Neural cell (in vitro differentiated cells): ENCODE data around the gene ANO8. TPM values are rescaled to one million over a fixed set of nuclear protein-coding genes. Genes with fewer than 3 reads are reported as not detected.

Experiments
- H2AFZ ChIP-seq: fragments of 200-600, 300-800 bp; sonication (generic), shearing (Covaris generic); 2 replicates; pipeline ENCODE4 v1.6.0; 2014; ENCODE audit warnings: low read depth, mild to moderate bottlenecking, antibody characterized with exemption, low read length, moderate library complexity
- H3F3A ChIP-seq: fragments of 200-600 bp; shearing (Covaris generic); 2 replicates; pipeline ENCODE4 v1.6.1; 2016; ENCODE audit warnings: mild to moderate bottlenecking, moderate library complexity, mixed read lengths, antibody characterized with exemption, low read length; ENCODE audit not compliant: insufficient read depth, poor library complexity, severe bottlenecking
- H3K27ac ChIP-seq: fragments of 200-600, 300-800 bp; sonication (generic), shearing (Covaris generic); 2 replicates; pipeline ENCODE4 v1.5.1; 2014; ENCODE audit warnings: mild to moderate bottlenecking, low read length, moderate library complexity
- H3K27me3 ChIP-seq: fragments of 300-800, 200-600 bp; sonication (generic), shearing (Covaris generic); 2 replicates; pipeline ENCODE4 v1.6.0; 2014; ENCODE audit warnings: mild to moderate bottlenecking, low read depth, low read length, moderate library complexity; ENCODE audit not compliant: insufficient read depth
- H3K36me3 ChIP-seq: fragments of 300-800, 200-600 bp; sonication (generic), shearing (Covaris generic); 2 replicates; pipeline ENCODE4 v1.5.1; 2014; ENCODE audit warnings: mild to moderate bottlenecking, antibody characterized with exemption, low read length, moderate library complexity; ENCODE audit not compliant: insufficient read depth
- H3K4me2 ChIP-seq: fragments of 300-800, 200-600 bp; sonication (generic), shearing (Covaris generic); 2 replicates; pipeline ENCODE4 v1.6.0; 2014; ENCODE audit warnings: mild to moderate bottlenecking, low read length
- H3K4me3 ChIP-seq: fragments of 300-800, 200-600 bp; sonication (generic), shearing (Covaris generic); 2 replicates; pipeline ENCODE4 v1.5.1; 2014; ENCODE audit warnings: mild to moderate bottlenecking, low read length, moderate library complexity
- H3K79me2 ChIP-seq: fragments of 200-600 bp; shearing (Covaris generic); replicated peaks from 2 replicates; pipeline ENCODE4 v1.6.0; 2014; ENCODE audit warnings: mild to moderate bottlenecking, low read length, moderate library complexity; ENCODE audit not compliant: insufficient read depth
- H3K9ac ChIP-seq: fragments of 300-800, 200-600 bp; sonication (generic), shearing (Covaris generic); 2 replicates; pipeline ENCODE4 v1.6.1; 2016; ENCODE audit warnings: mild to moderate bottlenecking, low read length, mixed read lengths
- H3K9me2 ChIP-seq: fragments of 200-600 bp; shearing (Covaris generic); 2 replicates; pipeline ENCODE4 v1.6.1; 2016; ENCODE audit warnings: mild to moderate bottlenecking, low read length, mixed read lengths; ENCODE audit not compliant: insufficient read depth
- H3K9me3 ChIP-seq: fragments of 200-600, 300-800 bp; sonication (generic), shearing (Covaris generic); 2 replicates; pipeline ENCODE4 v1.6.1; 2016; ENCODE audit warnings: mild to moderate bottlenecking, mixed run types, low read length, moderate library complexity, mixed read lengths
- H4K20me1 ChIP-seq: fragments of 200-600 bp; shearing (Covaris generic); 2 replicates; pipeline ENCODE4 v1.6.1; 2016; ENCODE audit warnings: mild to moderate bottlenecking, mixed run types; ENCODE audit not compliant: insufficient read depth
- EP300 ChIP-seq: fragments of 450-650 bp; conservative IDR thresholded peaks from 2 replicates; pipeline ENCODE4 v1.6.1; 2014; ENCODE audit warnings: antibody characterized with exemption, mild to moderate bottlenecking, moderate library complexity; ENCODE audit not compliant: poor library complexity, severe bottlenecking
- EZH2 ChIP-seq: fragments of 200-600, 300-800 bp; shearing (Covaris generic), sonication (generic); IDR thresholded peaks from 2 replicates; pipeline ENCODE4 v1.6.1; 2014; ENCODE audit warnings: antibody characterized with exemption, low read length, borderline replicate concordance, mild to moderate bottlenecking; ENCODE audit not compliant: insufficient read depth, poor library complexity, severe bottlenecking
- MXI1 ChIP-seq: fragments of 450-650 bp; conservative IDR thresholded peaks from 2 replicates; pipeline ENCODE4 v1.6.1; 2014; ENCODE audit warnings: antibody characterized with exemption, mild to moderate bottlenecking; ENCODE audit not compliant: poor library complexity, severe bottlenecking
- POLR2AphosphoS5 ChIP-seq: IDR thresholded peaks from 2 replicates; pipeline ENCODE4 v1.6.1; 2012
- RAD21 ChIP-seq: fragments of 450-650 bp; conservative IDR thresholded peaks from 2 replicates; pipeline ENCODE4 v1.6.1; 2014; ENCODE audit warnings: antibody characterized with exemption, mild to moderate bottlenecking, moderate library complexity
- SMC3 ChIP-seq: fragments of 450-650 bp; conservative IDR thresholded peaks from 2 replicates; pipeline ENCODE4 v1.6.1; 2014; ENCODE audit warnings: antibody characterized with exemption, mild to moderate bottlenecking, moderate library complexity; ENCODE audit not compliant: poor library complexity
- polyA plus RNA-seq: library from polyadenylated mRNA; depleted of rRNA; stranded (reverse); fragments of >200 nt; gene quantifications from 2 replicates; pipeline ENCODE4 v1.2.3, GENCODE V29; 2014
- TF ChIP-seq, protein P1 (sequence below): fragments of 450-650 bp; IDR thresholded peaks from 2 replicates; pipeline ENCODE4 v1.5.1; 2014; ENCODE audit warnings: antibody characterized with exemption, mild to moderate bottlenecking, moderate library complexity; ENCODE audit not compliant: poor library complexity, severe bottlenecking
- TF ChIP-seq, protein P2 (sequence below): IDR thresholded peaks from 2 replicates; pipeline ENCODE4 v1.6.1; 2012; ENCODE audit warnings: borderline replicate concordance

Gene ANO8
- polyA plus RNA-seq, 1 donor from 2014 or later: 51.3 TPM

DNA sequence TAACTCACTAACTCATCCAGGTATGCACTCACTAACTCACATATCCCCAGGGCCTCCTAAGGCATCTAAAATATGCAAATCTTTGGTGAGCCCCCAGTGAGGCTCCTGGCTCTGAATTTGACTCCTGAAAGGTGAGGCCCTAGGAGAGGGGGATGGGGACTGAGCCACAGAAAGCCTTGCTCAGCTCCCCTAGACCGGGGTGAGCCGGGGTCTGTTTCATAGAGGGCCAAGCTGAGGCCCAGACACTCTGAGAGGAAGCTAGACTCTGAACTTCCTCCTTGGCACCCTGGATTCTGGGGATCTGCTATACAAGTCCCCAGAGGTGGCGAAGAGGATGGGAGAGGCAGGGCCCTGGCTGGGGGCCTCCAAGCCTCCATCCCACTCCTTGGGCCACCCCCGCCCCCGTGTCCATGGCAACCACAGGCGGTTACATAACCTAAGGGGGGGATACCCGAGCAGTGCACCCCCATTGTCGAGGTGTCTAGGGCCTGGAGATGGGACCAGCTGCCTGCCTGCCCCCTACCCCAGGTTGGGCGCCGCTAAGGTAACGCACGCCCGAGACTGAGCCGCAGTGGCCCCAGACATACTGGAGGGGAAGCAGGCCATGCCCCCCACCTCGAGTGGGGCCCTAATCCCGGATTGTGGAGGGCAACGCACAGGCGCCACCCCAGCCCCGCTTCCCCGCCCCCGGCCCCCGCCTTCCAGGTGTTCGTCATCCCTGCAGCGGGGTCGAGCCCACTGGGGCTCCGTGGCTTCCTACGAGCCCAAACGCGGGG is 32.1 kb downstream of the ANO8 start:
- no peak for TF ChIP-seq MXI1
- Histone ChIP-seq H3K9ac (peak overlapping the region; percentile 79), H2AFZ (peak overlapping the region; percentile 77), H3K79me2 (no peaks in the 10 kb centered on the region), H3K9me2 (no peaks in the 10 kb centered on the region), H3K36me3 (no peaks in the 10 kb centered on the region), H3K27ac (no peak overlapping the region), H4K20me1 (no peaks in the 10 kb centered on the region), H3F3A (no peaks in the 10 kb centered on the region), H3K9me3 (peaks cover 5% of the 10 kb centered on the region), H3K4me2 (peak overlapping the region; percentile 80), H3K4me3 (peak overlapping the region; percentile 84), H3K27me3 (no peaks in the 10 kb centered on the region)

DNA sequence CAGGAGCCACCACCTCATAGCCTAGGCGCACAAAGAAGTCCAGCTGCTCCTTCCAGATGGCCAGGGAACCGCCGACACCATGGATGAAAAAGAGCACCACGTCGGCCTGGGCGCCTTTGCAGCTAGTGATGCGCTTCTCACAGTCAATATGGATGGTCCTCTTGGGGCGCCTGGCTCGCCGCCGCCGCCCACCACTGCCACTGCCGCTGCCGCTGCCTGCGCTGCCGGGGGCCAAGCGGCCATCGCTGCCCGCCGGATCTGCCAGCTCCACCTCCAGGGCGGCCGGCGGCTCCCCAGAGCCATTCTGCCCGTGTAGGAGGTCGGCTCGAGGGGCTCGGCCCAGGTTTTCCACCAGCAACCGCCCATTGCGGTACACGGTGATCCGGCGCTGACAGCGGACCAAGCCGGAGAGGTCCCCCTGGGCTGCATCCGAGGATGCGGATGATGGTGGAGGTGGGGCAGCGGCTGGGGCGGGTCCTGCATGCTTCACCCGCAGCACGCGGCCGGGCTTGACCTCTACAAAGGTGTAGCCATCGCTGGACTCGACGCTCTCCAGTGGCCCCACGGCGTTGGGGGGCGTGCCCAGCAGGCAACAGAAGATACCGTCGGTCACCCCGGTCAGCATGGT is 33.5 kb downstream of the ANO8 start:
- Histone ChIP-seq H3K4me3 (no peak overlapping the region), H3K36me3 (no peaks in the 10 kb centered on the region), H3K79me2 (no peaks in the 10 kb centered on the region), H3K9me2 (no peaks in the 10 kb centered on the region), H3K4me2 (no peak overlapping the region), H3K27ac (no peak overlapping the region), H3F3A (no peaks in the 10 kb centered on the region), H3K9me3 (peaks cover 5% of the 10 kb centered on the region), H3K27me3 (no peaks in the 10 kb centered on the region), H4K20me1 (no peaks in the 10 kb centered on the region), H2AFZ (no peak overlapping the region), H3K9ac (no peak overlapping the region)
- TF ChIP-seq, protein P1, sequence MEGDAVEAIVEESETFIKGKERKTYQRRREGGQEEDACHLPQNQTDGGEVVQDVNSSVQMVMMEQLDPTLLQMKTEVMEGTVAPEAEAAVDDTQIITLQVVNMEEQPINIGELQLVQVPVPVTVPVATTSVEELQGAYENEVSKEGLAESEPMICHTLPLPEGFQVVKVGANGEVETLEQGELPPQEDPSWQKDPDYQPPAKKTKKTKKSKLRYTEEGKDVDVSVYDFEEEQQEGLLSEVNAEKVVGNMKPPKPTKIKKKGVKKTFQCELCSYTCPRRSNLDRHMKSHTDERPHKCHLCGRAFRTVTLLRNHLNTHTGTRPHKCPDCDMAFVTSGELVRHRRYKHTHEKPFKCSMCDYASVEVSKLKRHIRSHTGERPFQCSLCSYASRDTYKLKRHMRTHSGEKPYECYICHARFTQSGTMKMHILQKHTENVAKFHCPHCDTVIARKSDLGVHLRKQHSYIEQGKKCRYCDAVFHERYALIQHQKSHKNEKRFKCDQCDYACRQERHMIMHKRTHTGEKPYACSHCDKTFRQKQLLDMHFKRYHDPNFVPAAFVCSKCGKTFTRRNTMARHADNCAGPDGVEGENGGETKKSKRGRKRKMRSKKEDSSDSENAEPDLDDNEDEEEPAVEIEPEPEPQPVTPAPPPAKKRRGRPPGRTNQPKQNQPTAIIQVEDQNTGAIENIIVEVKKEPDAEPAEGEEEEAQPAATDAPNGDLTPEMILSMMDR: no peak
- TF ChIP-seq POLR2AphosphoS5: no peak
- no peak for TF ChIP-seq RAD21
- no peak for TF ChIP-seq EZH2
- TF ChIP-seq SMC3: no peak
- no peak for TF ChIP-seq EP300
- TF ChIP-seq, protein P2, sequence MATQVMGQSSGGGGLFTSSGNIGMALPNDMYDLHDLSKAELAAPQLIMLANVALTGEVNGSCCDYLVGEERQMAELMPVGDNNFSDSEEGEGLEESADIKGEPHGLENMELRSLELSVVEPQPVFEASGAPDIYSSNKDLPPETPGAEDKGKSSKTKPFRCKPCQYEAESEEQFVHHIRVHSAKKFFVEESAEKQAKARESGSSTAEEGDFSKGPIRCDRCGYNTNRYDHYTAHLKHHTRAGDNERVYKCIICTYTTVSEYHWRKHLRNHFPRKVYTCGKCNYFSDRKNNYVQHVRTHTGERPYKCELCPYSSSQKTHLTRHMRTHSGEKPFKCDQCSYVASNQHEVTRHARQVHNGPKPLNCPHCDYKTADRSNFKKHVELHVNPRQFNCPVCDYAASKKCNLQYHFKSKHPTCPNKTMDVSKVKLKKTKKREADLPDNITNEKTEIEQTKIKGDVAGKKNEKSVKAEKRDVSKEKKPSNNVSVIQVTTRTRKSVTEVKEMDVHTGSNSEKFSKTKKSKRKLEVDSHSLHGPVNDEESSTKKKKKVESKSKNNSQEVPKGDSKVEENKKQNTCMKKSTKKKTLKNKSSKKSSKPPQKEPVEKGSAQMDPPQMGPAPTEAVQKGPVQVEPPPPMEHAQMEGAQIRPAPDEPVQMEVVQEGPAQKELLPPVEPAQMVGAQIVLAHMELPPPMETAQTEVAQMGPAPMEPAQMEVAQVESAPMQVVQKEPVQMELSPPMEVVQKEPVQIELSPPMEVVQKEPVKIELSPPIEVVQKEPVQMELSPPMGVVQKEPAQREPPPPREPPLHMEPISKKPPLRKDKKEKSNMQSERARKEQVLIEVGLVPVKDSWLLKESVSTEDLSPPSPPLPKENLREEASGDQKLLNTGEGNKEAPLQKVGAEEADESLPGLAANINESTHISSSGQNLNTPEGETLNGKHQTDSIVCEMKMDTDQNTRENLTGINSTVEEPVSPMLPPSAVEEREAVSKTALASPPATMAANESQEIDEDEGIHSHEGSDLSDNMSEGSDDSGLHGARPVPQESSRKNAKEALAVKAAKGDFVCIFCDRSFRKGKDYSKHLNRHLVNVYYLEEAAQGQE: no peak
